GM19099 (cell line): ENCODE results near the gene LTBP1.

Experiments used
- POLR2A ChIP-seq: IDR thresholded peaks from 3 replicates; pipeline ENCODE4 v1.6.1; 2011; ENCODE audit warnings: low read depth; ENCODE audit not compliant: insufficient read length; ENCODE audit errors: extremely low read depth

LTBP1 gene

DNA sequence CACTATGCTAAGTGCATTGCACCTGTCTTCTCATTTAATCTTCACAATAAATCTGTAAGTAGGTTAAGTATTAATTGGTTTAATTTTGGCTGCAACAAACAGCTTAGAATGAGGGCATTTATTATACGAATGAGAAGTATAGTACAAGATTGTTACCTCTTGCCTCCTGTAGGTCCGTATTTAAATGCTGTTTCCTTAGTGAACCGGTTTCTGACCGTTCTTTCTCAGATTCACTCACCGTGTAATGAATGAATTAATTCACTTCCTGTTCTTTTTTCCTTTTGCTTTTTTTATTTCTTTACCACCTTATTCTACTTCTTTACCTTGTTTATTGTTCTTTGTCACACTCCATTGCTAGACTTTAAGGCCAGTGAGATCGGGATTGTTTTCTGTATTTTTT is 375.9 kb downstream of the LTBP1 start:
- TF ChIP-seq POLR2A, result no peak

DNA sequence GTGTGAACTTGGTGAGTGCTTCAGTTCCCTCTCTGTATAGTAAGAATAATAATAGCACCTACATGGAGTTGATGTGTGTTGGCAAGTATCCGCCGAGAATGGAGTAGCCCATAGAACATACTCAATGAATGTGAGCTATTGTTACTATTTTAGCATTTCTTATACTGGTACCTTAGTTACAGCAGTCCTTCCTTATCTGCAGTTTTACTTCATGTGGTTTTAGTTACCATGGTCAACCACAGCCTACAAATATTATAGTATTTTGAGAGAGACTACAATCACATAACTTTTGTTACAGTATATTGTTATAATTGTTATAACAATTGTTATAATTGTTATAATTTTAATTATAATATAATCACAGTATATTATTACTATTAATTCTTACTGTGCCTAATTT is 377.2 kb downstream of the LTBP1 start:
- TF ChIP-seq POLR2A, result no peak

DNA sequence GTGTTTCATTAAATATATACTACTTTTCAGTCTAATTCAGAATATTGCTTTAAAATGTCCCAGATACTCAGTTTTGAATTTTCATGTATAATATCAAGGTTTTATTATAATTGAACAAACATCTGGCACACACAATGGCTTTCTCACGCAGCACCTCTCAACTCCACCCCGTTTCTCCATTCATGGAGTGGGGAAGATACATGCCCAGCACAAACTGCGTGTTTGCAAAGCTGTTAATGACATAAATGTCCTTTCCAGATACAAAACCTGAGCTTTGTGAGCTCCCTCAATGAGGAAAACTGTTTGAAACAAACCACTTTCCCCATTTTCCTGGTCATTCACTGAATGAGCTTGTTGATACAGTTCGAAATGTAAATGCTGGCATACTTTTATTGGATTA is 379.3 kb downstream of the LTBP1 start:
- no peak for TF ChIP-seq POLR2A

DNA sequence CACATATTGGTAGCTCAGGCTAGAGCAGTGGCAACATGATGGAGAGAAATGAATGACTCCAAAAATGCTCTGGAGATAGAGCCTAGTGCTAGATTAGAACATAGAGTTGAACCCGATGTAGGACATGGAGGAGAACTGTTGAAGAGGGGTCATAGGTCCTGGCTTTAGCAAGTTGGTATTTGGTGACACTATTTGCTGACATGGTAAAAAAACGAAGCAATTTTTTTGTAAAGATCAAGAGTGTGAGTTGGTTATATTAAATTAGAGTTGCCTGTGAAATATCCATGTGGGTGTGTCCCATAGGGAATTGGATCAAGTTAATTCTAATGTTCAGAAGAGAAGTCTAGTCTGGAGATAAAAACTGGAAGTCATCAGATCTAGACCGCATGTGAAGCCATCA is 386.7 kb downstream of the LTBP1 start:
- no peak for TF ChIP-seq POLR2A

DNA sequence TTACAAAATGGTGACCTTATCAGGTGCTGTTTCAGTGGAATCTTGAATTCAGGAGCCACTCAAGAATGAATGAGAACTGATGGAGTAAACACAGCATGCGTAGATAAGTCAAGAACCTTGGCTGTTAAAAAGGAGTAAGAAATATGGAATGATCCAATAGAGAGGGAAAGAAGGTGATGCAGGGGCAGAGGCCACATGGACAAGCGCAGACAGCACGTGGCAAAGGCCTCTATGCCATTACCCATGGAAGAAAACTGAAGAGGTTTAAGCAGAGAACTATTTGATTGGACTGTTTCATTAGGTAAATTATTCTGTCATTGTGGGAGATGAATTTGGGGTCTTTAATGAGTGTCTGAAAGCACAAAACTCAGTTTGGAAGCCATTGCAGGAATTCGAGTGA is 387.3 kb downstream of the LTBP1 start:
- TF ChIP-seq POLR2A, result no peak

DNA sequence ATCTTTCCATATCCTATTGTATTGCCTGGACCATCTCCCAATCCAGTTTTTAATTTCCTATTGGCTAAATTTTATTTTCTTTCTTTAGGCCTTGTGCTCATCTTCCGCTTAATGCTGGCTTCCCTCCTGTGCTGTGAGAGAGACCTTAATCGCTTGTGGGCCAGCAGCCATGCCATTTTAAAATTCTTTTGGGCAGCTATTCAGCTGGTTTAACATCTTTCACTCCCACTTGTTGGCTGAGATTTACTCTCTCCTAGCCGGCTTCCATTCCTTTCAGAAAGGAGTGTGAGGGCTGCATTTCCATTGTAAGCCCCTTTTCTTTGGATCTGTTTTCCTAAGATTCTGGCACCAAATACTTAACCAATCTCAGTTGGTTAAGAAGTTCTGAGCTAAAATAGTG is 388.8 kb downstream of the LTBP1 start:
- TF ChIP-seq POLR2A, result no peak

DNA sequence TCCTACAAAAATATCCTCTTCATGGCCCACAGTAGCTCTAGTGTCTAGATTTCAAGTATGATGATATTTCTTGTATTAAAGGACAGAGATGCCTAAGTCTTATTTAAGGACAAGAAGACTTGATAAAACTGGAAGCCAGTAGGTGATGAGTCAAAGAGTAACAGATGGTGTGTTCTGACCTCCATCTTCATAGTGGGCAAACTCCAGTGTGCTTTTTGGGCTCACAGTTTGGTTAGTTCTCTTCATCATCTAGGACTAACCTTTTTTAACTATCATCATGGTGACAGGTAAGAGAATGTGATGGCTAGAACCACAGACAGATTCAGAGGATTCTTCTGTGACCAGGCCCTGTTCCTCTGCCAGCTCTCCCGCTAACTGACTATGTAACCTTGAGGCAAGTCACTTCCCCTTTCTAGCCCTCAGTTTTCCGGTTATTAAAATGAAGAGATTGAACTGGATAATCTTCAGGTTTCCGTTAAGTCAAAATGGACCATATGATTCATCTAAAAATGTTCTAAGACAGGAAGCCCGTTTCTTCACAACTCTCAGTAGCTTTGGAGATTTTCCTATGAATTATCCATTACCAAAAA is 389.4 kb downstream of the LTBP1 start:
- no peak for TF ChIP-seq POLR2A

DNA sequence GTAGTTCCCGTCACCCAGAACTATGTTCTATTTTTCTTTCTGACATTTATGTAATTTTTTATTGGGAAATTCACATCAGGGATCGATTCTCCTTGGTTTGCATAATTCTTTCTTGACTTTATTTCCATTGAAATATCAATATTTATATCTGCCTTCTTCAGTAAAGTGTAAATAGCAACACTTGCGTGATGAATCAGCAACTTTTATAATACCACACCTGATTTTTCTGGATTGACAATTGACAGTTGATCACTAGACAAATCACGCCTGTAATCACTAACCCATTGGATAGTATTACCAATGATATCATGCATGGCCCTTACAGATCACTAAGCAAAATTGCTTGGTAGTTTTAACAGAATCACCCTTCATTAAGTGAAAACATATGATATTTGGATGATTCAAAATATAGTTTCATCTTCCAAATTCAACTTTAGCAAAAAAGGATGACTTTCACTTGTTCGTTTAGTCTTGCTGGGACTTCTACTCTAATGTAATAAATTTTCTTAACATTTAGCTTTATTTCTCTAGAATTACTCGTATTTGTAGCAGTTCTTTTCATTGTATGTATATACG is 390.7 kb downstream of the LTBP1 start:
- TF ChIP-seq POLR2A, result no peak

DNA sequence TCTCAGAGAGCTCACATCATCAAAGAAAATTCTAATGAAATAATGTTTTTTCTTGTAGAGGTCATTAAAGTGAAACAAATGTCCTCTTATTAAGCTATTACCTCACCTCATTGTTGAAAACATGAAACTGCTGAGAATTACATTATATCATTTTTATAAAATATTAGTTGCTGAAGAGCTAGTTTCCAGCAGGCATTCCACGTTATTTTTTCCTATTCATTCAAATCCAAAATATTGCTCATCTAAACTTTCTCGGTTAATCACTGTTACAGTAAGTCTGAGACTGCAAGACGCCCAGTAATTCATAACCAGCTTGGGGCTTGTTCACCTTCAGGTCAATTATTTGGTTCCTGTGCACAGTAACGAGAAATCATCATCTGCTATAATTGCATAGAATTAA is 391.2 kb downstream of the LTBP1 start:
- no peak for TF ChIP-seq POLR2A

DNA sequence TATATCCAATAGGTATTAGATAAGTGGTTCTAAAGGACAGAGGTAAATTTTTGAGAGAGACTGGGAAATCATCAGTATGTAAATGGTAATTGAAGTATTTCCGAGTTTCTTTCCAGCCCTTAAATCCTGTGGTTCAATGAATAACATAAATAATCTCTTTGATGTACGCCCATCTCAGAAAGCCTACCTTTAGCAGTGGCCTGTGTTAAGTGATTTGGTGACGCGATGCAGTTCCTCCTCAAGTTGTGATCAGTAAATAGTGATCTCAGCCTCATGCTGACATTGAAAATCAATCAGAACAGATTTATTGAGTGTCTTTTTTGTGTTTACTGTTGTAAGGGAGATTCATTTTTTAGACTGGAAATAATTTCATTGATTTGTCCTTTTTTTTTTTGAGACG is 392.5 kb downstream of the LTBP1 start:
- TF ChIP-seq POLR2A, result no peak

DNA sequence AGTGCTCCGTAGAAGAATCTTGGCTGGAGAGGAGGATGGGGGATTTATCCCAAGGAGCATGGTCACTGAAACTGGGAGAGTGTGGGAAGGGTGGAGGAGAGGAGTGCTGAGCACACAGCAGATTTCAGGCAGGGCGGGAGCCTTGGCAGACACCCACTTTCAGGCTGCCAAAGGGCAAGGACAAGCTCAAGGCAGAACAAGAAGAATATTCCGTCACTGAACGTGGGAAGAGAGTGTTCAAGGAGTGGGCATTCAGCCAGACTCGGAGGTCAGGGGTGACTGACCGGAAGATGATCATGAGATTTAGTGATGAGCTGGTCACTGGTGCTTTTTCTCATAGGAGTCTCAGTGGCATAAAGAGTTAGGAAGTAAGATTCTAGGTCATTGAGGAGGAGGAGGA is 393.5 kb downstream of the LTBP1 start:
- TF ChIP-seq POLR2A, result no peak

DNA sequence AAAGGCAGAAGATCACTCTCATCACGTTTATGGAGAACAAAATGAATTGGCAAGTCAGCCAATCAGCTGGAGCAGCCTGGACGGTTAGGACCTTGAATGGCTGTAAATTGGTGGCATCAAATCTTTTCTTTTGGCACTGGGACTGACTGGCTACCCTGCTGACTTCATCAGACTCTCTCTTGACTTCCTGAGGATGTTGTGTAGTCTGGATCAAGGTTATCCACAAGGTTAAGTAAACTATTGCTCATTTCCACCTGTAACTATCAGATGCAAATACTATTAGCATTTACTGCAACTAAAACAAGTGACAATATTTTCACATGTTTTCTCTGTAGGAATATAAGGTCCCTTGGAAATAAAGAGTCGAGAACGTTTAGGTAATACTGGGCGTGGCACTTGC is 395.4 kb downstream of the LTBP1 start:
- no peak for TF ChIP-seq POLR2A

DNA sequence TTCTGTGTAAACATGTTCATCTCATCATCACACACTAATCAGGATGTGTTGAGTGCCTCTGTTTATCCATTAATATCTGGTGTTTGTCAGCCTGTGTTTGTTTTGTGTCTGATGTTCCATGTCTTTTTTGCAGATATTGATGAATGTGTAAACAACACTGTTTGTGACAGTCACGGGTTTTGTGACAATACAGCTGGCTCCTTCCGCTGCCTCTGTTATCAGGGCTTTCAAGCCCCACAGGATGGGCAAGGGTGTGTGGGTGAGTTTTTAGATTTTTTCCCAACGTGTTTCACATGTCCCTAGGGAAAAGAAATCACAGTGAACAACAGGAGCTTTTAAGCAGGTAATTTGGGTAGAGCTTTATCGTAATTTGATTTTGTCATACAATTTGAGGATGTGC is 396.0 kb downstream of the LTBP1 start:
- TF ChIP-seq POLR2A, result no peak

DNA sequence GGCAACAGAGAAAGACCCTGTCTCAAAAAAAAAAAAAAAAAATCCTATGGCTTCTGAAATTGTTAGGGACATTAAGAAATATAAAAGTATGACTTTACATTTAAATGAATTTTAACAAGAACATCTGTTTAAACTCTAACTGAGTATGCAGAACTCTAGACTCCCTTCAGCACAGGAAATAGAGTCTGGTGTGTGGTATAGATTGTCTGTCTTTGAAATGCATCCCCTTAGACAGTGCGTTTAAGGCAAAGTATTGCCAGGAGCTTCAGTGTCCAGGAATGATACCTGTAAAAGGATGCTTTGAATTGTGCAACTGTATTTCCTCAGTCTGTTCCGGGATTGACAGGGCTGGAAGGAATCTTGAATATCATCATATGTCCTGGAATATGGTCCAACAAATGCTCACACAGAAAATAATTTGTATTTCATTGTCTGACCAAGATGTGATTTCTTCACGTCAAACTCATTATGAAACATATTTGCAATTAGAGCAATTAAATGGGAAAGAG is 396.7 kb downstream of the LTBP1 start:
- TF ChIP-seq POLR2A, result no peak

DNA sequence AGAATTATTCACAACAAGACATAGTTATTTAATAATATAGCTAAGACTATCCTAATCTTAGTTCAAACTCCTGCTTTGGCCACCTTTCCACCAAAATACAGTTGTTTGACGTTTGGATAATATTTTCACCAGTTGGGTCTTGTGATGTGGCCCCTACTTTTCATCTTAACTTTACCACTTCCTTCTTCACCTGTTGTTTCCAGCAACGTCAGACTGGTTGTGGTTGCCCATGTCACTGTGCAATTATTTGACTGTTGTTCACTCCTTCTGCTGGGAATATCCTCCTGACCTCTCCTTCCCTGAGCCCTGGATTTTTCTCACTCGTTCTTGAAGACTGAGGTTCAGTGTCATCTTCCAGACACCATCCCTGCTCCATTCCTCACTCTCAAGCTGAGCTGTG is 397.5 kb downstream of the LTBP1 start:
- TF ChIP-seq POLR2A, result no peak

DNA sequence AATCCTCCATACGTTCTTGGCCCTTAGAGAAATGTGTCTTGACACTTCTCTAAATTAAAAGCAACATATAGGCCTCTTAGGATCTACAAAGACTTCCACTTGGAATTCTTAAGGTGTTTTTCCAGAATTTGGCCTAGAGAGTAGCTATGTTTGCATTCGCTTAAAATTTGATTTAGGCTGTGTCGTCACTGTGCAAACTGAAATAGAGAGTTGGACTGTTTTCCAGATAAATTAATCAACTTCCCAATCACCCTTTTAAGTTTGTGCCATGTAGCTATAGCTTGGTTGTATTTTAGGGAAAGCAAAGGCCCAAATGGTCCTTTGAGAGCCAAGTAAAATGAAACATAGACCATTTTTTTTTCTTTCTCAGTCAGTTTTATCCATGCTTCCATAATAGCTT is 401.1 kb downstream of the LTBP1 start:
- no peak for TF ChIP-seq POLR2A

DNA sequence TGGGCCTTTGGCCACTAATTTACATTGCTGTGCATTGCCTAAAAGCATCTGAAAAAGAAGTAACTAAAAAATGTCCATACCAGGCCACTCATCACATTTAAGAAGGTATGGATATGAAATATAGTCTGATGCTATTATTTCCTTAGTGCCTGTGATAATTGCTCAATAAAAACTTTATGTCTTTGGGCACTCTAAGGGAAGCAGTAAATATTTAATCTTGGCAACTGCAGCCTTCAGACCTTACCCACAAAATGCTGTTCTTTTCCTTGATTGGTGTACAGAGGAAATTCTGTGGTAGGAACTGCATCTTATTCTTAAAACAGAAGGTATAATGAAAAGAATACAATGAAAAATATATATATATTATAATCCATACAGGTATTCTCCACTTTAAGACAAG is 403.9 kb downstream of the LTBP1 start:
- no peak for TF ChIP-seq POLR2A
